T follicular helper cell (primary cell): ENCODE results near the gene OVOL1.

Experiments
- DNase-seq: peaks from one replicate; pipeline ENCODE4 v3.0.0-alpha.2; 2020; ENCODE audit warnings: low read depth

OVOL1 gene

GRCh38 chr11:65791719-65792213, 4.9 kb downstream of the OVOL1 start:
- no peak for DNase-seq

- DNase-seq, result no peak
These were observed 5.6 kb downstream of the OVOL1 start for GRCh38 chr11:65792456-65792855.

- no peak for DNase-seq
These were observed 6.3 kb downstream of the OVOL1 start for GRCh38 chr11:65793144-65793581.

GRCh38 chr11:65793625-65794400, 7.0 kb downstream of the OVOL1 start:
- no peak for DNase-seq

- DNase-seq, result no peak
These were observed 8.0 kb downstream of the OVOL1 start for GRCh38 chr11:65794570-65795510.

- DNase-seq, result no peak
These were observed 10.1 kb downstream of the OVOL1 start for GRCh38 chr11:65796726-65797601.

- DNase-seq, result no peak
These were observed 10.8 kb downstream of the OVOL1 start for GRCh38 chr11:65797711-65798110.

GRCh38 chr11:65798882-65799281, 12.0 kb downstream of the OVOL1 start:
- no peak for DNase-seq

- no peak for DNase-seq
These were observed 14.5 kb downstream of the OVOL1 start for GRCh38 chr11:65801153-65801987.

- no peak for DNase-seq
These were observed 16.0 kb downstream of the OVOL1 start for GRCh38 chr11:65802841-65803240.

GRCh38 chr11:65803797-65804492, 17.1 kb downstream of the OVOL1 start:
- no peak for DNase-seq

GRCh38 chr11:65806979-65807378, 20.1 kb downstream of the OVOL1 start:
- DNase-seq, result no peak

GRCh38 chr11:65808744-65809341, 22.0 kb downstream of the OVOL1 start:
- DNase-seq, result no peak

- DNase-seq, result no peak
These were observed 22.6 kb downstream of the OVOL1 start for GRCh38 chr11:65809496-65809895.

GRCh38 chr11:65810046-65810868, 23.4 kb downstream of the OVOL1 start:
- DNase-seq, result no peak

- no peak for DNase-seq
These were observed 25.1 kb downstream of the OVOL1 start for GRCh38 chr11:65811764-65812475.

GRCh38 chr11:65814131-65814985, 27.5 kb downstream of the OVOL1 start:
- no peak for DNase-seq
